Measurements from ENCODE around the gene TNNC1.
A peak's percentile ranks its signal among the peaks of the same experiment; 100 is the strongest.

Gene TNNC1

DNA sequence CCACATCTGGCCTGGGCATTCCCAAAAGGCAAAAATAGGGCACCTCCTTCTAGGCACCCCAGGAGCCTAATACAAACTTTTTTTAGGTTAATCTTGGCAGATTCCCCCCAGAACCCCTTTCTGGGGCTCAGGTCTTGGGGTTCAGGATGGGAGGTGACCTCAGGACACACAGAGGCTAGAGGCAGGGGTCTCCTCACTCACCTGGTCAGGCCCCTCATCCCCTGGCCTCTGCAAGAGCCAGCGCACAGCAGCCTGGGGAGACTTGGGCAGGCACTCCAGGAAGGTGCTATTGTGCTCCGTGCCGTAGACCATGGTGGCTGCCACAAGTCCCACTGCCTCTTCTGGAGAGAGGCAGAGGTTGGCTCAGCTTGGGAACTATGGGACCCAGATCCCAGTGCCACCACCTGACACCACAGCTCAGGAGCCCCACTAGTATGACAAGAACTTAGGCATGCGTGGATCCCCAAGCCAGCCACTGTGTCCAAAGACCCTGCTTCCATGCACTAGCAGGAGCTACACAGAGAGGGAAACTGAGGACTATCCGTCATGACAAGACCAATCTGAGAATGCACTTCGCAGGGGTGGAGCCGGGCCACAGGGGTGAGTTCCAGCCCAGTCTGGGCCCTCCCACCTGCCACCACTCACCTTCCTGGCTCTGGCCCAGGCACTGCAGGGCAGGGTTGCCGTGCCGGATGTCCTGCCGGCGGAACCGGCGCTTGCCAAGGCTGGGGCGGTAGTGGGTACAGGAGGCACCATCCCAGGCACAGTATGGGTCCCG lies 16.3 kb downstream of the TNNC1 start:
- ATAC-seq (ENCODE audit: low read depth) (no peak), DNase-seq (ENCODE audit: low spot score in 2 of 2) (no peak)
- no peak overlapping the region for H3K27ac Mint-ChIP-seq
- no peaks in the 10 kb centered on the region for H3K36me3 Mint-ChIP-seq
- peaks cover 6% of the 10 kb centered on the region for H3K4me1 Mint-ChIP-seq
- no peaks in the 10 kb centered on the region for H3K9me3 Mint-ChIP-seq
- no peaks in the 10 kb centered on the region for H3K27me3 Mint-ChIP-seq
- H3K4me3 Mint-ChIP-seq: no peak overlapping the region

DNA sequence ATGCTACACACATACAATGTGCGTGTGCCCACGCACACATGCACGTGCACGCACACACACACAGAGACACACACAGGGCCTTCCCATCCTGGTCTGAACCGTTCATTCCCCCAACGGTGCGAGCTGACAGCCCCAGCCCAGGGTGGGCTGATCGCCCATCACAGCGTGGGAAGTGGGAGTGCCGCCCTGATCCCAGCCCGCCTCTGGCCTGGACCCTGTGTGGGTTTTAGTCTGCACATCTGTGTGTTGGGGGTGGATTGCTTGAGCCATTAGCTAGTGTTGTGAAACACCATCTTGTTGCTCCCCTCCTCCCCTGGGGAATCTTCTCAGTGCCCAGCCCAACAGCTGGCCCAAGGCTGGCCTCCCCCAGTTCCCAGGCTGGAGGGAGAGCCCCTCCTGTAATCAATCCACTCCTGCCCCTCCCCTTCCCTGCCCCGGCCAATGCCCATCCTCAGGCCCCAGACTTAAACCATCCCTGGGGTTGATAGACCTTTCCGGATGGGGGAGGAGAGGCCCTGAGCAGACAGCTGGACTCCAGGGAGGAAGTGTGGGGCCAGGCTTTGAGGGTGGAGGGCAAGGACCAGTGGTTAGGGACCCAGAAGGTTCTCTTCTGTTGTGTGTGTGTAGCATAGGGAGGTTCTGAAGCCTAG lies 17.2 kb downstream of the TNNC1 start:
- ATAC-seq (ENCODE audit: low read depth) (no peak), DNase-seq (ENCODE audit: low spot score in 2 of 2) (no peak)
- no peak overlapping the region for H3K27ac Mint-ChIP-seq
- no peaks in the 10 kb centered on the region for H3K9me3 Mint-ChIP-seq
- no peak overlapping the region for H3K4me3 Mint-ChIP-seq
- peaks cover 6% of the 10 kb centered on the region for H3K4me1 Mint-ChIP-seq
- peaks cover 2% of the 10 kb centered on the region for H3K27me3 Mint-ChIP-seq
- H3K36me3 Mint-ChIP-seq: no peaks in the 10 kb centered on the region

DNA sequence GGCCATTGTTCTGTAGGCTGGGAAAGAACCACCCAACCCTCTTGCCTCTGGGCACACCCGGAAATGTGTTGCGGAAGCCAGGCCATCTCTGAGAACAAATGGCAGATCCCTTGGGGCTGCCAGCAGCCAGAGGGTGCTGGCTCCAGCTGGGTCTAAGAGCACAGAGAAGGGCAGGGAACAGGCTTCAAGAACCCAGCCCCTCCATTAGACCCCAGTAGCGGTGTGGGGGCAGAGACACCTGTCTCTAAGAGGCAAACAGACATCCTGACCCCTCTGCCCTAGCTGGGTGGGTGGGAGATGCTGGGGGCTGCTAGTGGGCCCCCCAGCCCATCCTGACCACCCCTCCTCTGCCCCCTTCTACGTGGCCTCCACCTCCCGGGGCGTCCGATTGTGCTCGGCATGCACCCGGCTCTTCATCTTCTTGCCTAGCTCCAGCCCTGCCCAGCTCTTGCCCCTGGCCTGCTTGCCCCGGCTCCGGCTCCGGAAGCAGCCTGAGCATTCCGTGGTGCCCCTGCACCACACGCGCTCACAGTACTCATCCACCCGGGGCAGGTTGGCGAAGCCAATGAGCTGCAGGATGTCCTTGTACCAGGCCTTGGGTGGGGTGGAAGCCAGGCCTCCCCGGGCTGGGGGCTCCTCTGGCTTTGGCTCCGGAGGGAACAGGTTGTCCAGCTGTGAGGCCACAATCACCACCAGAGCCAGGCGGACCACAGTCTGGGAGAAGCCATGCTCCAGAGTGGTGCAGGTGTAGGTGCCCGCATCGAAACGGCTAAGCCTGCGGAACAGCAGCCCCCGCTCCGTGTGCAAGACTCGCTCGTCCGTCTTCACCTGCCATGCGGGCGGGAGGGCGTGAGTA lies 18.4 kb downstream of the TNNC1 start:
- H3K4me1 Mint-ChIP-seq: peaks cover 6% of the 10 kb centered on the region
- ATAC-seq (ENCODE audit: low read depth): no peak

DNA sequence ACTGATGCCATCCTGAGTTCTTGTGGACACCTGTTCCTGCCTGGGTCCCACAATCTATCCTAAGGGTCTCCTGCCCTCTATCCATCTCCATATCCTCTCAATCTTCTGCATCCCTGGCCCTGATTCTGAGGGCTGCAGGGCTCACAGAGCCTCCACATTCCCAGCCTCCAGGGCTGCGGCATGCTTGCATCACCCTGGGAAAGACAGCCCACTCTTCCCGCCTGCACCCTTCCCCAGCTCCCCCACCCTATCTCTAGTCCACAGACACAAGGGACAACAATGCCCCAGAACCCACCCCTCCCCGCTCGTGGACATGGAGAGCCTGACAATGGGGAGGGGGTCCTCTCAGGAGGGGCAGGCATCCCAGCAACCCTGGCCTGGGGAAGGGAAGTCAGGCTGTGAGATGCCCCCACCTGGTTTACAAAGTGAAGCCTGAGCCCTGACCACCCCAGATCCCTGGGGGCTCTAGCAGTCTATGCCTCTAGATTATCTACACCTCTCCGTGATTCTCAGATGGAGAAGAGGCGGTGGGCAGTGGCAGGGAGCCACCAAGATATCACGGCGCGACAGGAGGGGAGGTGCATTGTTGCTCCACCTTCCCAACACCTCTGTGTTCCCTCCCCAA lies 19.2 kb downstream of the TNNC1 start:
- Mint-ChIP-seq H3K9me3 (no peaks in the 10 kb centered on the region), H3K4me3 (no peak overlapping the region), H3K27ac (no peak overlapping the region), H3K36me3 (no peaks in the 10 kb centered on the region), H3K27me3 (peaks cover 2% of the 10 kb centered on the region), H3K4me1 (peaks cover 6% of the 10 kb centered on the region)
- DNase-seq (ENCODE audit: low spot score in 2 of 2): no peak
- no peak for ATAC-seq (ENCODE audit: low read depth)

More for the DNA sequence above, 18.4 kb downstream of the TNNC1 start:
- Mint-ChIP-seq H3K27me3 (peaks cover 2% of the 10 kb centered on the region), H3K9me3 (no peaks in the 10 kb centered on the region), H3K4me3 (no peak overlapping the region), H3K27ac (no peak overlapping the region), H3K36me3 (no peaks in the 10 kb centered on the region)
- no peak for DNase-seq (ENCODE audit: low spot score in 2 of 2)

DNA sequence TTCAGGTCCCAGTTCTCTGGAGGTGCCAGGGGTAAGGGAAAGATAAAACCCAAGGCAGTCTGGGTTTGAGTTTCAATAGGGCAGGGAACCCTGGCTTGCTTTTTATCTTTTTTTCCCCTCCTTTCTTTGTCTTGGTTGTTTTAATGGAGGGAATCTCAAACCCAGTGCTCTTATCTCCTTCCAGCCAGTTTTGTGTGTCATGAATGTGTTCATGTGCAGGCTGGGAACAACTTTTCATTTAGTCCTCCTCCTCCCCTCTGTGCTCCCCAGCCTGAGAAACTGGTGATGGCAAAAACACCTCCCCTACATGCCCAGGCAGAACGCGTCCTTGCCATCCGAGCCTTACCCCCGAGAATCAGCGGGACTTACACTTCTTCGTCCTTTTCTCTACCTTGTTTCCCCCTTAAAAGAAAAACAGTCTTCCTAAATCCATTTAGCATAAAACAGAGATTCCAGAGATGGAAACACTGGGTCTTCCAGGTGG lies 19.8 kb downstream of the TNNC1 start:
- H3K9me3 Mint-ChIP-seq: no peaks in the 10 kb centered on the region
- peaks cover 6% of the 10 kb centered on the region for H3K4me1 Mint-ChIP-seq
- H3K27me3 Mint-ChIP-seq: peaks cover 2% of the 10 kb centered on the region
- H3K4me3 Mint-ChIP-seq: no peak overlapping the region
- no peak overlapping the region for H3K27ac Mint-ChIP-seq
- ATAC-seq (ENCODE audit: low read depth): no peak
- no peaks in the 10 kb centered on the region for H3K36me3 Mint-ChIP-seq
- DNase-seq (ENCODE audit: low spot score in 2 of 2): no peak

DNA sequence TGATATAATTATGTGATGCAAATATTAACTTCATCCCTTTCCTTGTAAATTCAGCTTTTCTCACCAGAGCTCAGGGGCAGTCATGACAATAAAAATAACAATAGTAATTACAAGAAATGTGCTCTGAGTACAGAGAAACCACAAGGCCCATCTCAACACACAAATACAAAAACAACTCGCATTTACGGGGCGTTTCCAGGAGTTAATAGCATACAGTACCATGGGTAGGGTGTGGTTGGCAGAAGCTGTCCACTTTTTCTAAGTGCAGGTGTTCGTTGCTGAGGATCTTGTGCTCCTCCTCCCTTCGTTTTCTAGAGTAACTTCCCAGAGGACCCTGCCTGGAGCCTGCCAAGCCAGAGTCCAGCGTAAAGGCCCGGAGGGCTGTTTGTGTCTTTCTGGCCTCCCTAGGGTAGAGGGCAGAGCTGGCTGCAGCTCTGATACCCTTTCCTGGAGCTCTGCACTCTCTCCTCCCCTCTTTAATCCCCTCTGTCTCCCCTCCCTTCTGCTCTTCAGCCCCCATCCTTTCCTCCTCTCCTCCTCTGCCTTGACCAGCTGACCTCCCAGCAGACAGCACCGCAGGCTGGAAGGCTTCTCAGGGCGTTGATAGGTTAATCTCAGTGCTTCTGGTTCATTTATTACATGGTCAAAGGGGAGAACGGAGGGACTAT lies 20.4 kb downstream of the TNNC1 start:
- H3K4me3 Mint-ChIP-seq: no peak overlapping the region
- no peaks in the 10 kb centered on the region for H3K36me3 Mint-ChIP-seq
- peaks cover 2% of the 10 kb centered on the region for H3K27me3 Mint-ChIP-seq
- peak overlapping the region; percentile 51 for H3K27ac Mint-ChIP-seq
- DNase-seq (ENCODE audit: low spot score in 2 of 2) (no peak), ATAC-seq (ENCODE audit: low read depth) (no peak)
- H3K9me3 Mint-ChIP-seq: no peaks in the 10 kb centered on the region
- H3K4me1 Mint-ChIP-seq: peaks cover 6% of the 10 kb centered on the region

DNA sequence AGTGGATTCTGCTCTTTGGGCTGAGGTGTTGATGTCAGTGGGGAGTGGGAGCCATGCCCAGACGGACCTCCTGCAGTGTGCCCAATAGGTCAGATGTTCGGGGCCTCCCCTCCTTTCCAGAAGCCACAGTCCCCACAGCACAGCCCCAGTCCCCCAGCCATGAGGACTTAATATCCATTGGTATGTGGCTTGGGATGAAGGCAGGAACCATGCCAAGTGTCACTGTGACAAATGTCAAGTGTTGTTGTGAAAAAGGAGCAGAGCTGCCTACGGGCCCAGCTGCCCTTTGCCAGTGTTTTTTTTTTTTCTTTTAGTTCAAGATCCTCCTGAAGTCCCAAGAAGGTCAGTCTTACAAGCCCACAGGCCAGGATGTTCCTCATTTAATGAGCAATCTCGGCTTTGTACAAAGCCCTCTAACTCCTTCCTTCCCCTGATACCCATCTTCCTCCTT lies 21.1 kb downstream of the TNNC1 start:
- peaks cover 6% of the 10 kb centered on the region for H3K4me1 Mint-ChIP-seq
- H3K9me3 Mint-ChIP-seq: no peaks in the 10 kb centered on the region
- H3K27ac Mint-ChIP-seq: peak overlapping the region; percentile 51
- ATAC-seq (ENCODE audit: low read depth) (no peak), DNase-seq (ENCODE audit: low spot score in 2 of 2) (no peak)
- H3K27me3 Mint-ChIP-seq: peaks cover 3% of the 10 kb centered on the region
- no peaks in the 10 kb centered on the region for H3K36me3 Mint-ChIP-seq
- no peak overlapping the region for H3K4me3 Mint-ChIP-seq

DNA sequence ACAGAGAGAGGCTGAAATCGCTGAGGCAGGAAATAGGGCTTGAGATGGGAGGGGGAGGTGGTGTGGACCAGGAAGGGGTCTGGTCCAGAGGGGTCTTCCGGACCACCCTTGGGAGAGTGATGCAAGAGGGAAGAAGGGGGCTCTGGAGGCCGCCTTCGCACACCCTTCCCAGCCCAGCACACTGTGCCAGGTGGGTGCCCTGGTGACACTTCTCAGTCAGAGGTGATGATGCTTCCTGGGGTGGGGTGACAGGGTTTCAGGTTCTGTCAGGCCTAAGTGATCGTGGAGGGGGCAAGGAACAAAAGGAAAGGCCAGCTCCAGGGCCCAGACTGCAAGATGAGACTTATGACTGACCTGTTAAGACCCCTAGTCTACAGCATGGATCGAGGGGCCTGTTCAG lies 21.6 kb downstream of the TNNC1 start:
- Mint-ChIP-seq H3K27ac (no peak overlapping the region), H3K27me3 (peaks cover 3% of the 10 kb centered on the region), H3K9me3 (no peaks in the 10 kb centered on the region), H3K4me1 (peaks cover 6% of the 10 kb centered on the region), H3K4me3 (no peak overlapping the region), H3K36me3 (no peaks in the 10 kb centered on the region)
- DNase-seq (ENCODE audit: low spot score in 2 of 2): no peak
- no peak for ATAC-seq (ENCODE audit: low read depth)

DNA sequence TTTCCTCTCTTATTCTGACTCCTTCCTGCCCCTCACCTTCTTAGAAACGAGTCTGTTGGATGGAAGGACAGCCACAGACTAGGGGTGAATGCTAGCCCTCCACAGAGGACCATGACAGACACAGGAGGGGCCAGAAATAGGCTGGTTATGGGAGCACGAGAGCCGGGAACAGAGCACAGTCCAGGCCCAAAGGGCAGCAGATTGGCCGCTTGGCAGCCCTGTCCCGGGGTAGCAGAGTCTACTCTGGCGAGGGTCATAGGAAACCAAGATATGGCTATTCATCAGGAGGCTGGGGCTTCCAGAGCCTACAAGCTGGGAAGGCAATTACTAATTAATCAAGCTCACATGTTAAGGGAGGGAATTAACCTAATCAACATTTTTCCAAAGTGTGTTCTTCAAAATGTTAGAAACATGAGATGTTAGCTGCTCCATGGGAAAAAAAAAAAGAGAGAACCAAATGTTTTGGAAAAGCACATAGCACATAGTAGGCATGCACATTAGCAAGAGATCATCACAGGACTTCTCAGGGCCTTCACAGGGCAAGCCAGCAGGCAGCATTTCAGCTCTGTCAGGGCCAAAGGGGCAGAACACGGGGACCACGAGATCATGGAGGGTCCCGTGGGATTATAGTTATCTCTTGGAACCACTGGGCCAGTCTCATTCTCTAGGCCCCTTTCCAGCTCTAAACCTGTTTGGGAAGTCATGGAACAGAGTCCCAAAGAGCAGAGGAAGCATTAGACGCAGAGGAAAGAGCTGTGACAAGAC lies 22.2 kb downstream of the TNNC1 start:
- Mint-ChIP-seq H3K4me3 (no peak overlapping the region), H3K27me3 (peaks cover 3% of the 10 kb centered on the region), H3K27ac (no peak overlapping the region), H3K4me1 (peaks cover 6% of the 10 kb centered on the region), H3K9me3 (no peaks in the 10 kb centered on the region), H3K36me3 (no peaks in the 10 kb centered on the region)
- DNase-seq (ENCODE audit: low spot score in 2 of 2): no peak
- no peak for ATAC-seq (ENCODE audit: low read depth)

DNA sequence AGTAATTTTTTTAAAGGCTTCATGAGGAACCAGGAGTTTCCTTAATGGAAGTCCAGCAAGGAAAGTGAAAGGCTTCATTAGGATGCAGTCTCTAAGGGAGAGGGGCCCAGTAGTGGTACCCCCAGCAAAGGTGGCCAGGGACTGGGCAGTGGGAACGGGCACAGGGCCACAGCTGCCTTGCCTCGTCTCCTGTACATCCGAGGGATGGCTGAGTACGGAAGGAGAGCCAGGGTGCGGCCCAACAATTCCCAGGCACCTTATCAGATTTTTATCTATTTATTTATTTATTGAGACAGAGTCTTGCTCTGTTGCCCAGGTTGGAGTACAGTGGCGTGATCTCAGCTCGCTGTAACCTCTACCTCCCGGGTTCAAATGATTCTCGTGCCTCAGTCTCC lies 23.4 kb downstream of the TNNC1 start:
- Mint-ChIP-seq H3K4me1 (peaks cover 6% of the 10 kb centered on the region), H3K27ac (no peak overlapping the region), H3K36me3 (no peaks in the 10 kb centered on the region), H3K4me3 (no peak overlapping the region), H3K9me3 (no peaks in the 10 kb centered on the region), H3K27me3 (peaks cover 3% of the 10 kb centered on the region)
- DNase-seq (ENCODE audit: low spot score in 2 of 2): no peak
- no peak for ATAC-seq (ENCODE audit: low read depth)

DNA sequence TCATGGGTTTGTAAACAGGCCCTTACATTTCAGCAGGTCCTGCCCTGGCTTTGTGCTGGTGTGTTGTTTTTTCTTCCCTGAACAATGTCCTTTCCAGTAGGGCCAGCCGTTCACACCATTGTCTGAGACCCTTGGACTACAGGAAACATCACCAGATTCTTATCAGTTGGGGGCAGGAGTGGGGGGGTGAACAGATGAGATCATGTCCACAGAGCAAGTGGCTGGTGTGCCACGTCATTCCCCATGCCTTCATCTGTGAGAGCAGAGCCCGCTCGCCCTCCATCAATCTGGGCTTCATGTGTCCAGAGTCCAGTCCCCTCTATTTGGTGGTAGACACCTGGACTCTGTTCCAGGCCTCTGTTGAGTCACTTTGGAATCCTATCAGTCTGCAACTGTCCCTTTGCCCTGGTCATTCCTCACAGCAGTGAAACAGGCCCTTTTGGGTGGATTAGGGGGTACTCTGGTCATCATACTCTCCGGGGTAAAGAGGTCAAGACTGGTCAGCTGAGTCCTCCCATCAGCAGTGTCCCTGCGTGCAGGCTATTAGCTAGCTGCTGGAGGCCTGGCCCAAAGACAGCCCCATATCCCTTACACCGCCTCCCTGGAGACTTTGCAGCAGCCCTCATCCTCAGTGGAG lies 23.9 kb downstream of the TNNC1 start:
- no peaks in the 10 kb centered on the region for H3K36me3 Mint-ChIP-seq
- H3K27me3 Mint-ChIP-seq: peaks cover 3% of the 10 kb centered on the region
- no peak for DNase-seq (ENCODE audit: low spot score in 2 of 2)
- H3K4me3 Mint-ChIP-seq: no peak overlapping the region
- ATAC-seq (ENCODE audit: low read depth): no peak
- H3K4me1 Mint-ChIP-seq: peaks cover 6% of the 10 kb centered on the region
- H3K9me3 Mint-ChIP-seq: no peaks in the 10 kb centered on the region
- no peak overlapping the region for H3K27ac Mint-ChIP-seq

DNA sequence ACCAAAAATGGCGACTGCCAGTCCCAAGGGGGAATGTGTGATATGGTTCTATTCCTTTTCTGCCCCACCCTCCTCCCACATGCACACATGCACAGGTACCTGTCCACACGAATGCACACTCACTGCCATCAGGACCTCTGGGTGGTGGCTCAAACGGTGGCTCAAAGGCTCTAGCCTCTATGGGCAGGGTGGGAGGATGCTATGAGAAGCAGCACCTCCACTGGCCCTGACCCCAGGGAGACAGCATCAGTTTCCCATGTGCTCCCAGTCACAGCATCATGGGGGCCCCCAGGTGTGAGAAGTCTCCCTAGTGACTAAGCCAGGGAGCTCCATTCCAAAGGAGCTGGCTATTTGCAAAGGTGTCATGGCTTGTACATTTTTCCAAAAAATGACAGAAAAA lies 24.8 kb downstream of the TNNC1 start:
- no peak for ATAC-seq (ENCODE audit: low read depth)
- Mint-ChIP-seq H3K9me3 (no peaks in the 10 kb centered on the region), H3K27ac (no peak overlapping the region), H3K27me3 (peaks cover 3% of the 10 kb centered on the region), H3K4me1 (peaks cover 6% of the 10 kb centered on the region), H3K36me3 (no peaks in the 10 kb centered on the region), H3K4me3 (no peak overlapping the region)
- DNase-seq (ENCODE audit: low spot score in 2 of 2): no peak
